Astrocyte (in vitro differentiated cells and primary cell): Measurements from ENCODE around the gene TSSK1B.

Experiments used
- CTCF ChIP-seq: IDR thresholded peaks from 2 replicates; pipeline ENCODE4 v1.5.1; 2011; ENCODE audit warnings: low read depth, mild to moderate bottlenecking, inconsistent platforms, low read length, moderate library complexity; ENCODE audit not compliant: insufficient read depth
- EZH2 ChIP-seq: IDR thresholded peaks from 2 replicates; pipeline ENCODE4 v1.6.1; 2012; ENCODE audit warnings: mild to moderate bottlenecking, low read length, inconsistent platforms; ENCODE audit not compliant: insufficient read depth

DNA sequence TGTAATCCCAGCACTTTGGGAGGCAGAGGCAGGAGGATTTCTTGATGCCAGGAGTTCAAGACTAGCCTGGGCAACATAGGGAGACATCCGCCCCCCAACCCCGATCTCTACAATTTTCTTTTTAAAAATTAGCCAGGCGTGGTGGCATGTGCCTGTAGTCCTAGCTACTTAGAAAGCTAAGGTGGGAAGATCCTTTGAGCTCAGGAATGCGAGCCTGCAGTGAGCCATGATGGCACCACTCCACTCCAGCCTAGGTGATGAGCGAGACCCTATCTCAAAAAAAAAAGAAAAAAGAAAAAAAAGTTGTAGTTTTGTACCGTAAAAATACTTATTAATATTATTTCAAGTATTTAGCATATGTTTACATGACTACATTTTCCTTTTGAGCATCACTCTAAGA lies 29.3 kb downstream of the TSSK1B start:
- no peak for TF ChIP-seq CTCF
- no peak for TF ChIP-seq EZH2
